GM19023 (cell line): Measurements from ENCODE around the gene CA12.
"Not testable (repeated sequence)": the region's sequence is repeated elsewhere in the genome, so short reads cannot be mapped to it uniquely, and the experiment has no call there.

Experiments
- ATAC-seq: cut with Tn5 transposase; IDR thresholded peaks from one replicate; pipeline ENCODE4 v1.9.1; 2021; ENCODE audit warnings: mild to moderate bottlenecking, moderate library complexity; ENCODE audit not compliant: unreplicated experiment

CA12 gene

DNA sequence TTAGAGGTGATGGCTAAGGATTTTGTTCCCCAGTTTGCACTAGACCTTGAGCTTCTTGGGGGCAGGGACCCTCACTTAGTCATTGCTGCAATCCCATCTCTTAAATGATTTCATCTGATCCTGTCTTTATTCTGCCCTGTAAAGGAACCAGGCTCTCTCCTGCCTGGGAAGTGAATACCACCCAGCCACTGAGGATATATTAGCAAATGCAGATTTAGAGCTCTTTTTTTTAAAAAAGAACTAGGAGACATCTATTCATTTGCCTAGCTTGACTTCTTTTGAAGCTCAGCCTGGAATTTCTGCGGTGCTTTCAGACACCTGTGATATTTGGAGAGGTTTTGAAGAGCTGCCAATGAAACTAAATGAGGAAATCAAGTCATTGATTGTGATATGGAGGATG, 41.8 kb downstream of the CA12 start:
- ATAC-seq = no peak

DNA sequence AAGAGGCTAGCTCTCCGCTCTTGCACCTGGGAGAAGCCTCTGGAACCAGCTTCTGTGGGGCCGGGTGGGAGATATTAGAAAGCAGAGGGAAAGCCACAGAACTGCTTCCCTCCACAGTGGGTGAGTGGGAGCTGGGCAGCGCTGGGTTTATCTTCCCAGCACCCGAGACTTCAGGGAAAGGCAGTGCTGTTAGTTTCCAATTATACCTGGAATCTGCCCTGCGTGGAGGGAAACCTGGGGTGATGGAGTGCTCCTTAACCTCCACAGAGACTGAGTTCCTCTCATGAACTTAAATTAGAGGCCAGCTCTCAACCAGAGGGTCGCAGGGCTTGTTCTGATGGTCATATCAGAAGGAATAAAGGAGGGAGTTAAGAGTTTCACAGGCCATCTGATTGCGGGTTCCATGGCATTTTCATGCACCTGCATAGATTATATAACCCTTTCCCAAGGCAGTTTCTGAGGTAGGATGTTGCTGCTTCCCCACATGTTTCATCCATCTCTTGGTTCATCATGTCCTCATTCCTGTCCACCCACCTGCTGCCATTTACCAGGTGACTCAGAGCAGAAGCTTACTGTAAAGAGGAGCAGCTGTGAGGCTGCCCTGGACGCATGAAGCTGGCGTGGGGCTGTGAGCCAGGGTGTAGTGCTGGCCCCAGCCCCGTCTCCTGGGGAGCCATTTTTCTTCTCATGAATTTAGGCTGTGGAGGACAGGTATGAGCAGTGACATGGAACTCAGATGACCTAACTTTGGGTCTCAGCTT, 42.5 kb downstream of the CA12 start:
- ATAC-seq = no peak

DNA sequence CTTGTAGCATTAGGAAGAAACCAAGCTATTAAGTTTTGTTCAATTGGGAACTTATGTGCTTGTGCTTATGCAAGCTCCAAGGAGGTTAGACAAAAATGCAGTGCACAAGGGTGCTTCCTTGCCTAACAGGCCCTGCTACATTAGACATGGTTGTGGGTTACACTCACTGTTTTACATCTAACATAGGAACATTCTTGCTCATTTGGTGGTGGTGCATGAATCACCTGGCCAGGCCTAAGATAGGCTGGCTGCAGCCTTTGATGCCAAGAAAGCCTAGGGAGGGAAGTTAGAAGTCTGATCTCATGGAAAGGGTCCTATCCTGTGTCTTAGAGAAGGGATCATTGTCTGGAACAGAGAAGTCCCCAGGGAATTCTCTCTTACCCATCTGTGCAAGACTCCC, 43.5 kb downstream of the CA12 start:
- no peak for ATAC-seq

DNA sequence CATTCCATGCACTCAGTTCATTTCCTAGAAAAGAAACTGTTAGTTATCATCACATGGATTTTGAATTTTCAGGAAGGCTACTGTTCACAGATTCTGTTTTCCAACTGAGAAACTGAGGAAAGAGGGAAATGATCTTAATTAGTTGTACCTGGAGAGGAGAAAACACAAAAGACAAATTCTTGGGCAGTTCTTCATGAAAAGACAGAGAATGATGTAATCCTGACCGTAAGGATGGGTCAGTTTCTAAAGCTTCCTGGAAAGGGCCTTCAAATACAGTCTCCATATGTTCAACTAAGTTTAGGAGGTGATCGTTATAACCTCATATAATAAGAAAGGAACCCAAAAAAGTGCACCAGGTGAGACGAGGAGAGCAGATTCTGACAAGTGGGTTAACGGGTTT, 44.6 kb downstream of the CA12 start:
- no peak for ATAC-seq

DNA sequence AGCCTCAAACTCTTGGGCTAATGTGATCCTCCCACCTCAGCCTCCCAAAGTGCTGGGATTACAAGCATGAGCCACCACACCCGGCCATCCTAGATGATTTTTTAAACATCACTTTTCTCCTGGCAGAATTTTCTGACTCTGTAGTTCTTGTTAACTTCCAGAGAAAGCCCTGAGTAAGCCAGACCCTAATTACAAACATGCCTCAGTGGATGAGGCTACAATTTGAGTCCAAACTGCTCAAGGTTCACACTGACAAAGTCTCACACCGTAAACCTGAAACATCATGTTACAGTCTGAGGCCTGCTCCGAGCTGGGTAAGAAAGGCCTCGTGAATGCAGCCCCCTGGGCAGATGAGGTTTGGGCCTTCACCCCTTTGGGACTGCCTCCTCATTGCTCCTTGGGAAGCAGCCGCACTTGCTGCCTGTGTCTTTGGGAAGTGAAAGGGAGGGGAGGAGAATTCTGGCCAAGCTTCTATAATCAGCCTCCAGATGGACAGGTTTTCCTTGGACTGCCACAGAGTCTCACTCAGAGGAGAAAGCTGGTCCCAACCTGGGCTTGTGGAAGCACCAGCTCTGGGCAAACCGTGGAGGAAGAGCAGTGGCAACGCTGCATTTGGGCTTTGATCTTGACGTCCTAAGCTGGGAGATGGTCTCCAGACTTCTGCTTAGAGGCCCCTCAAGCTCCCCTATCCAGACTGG, 46.0 kb downstream of the CA12 start:
- ATAC-seq = no peak

DNA sequence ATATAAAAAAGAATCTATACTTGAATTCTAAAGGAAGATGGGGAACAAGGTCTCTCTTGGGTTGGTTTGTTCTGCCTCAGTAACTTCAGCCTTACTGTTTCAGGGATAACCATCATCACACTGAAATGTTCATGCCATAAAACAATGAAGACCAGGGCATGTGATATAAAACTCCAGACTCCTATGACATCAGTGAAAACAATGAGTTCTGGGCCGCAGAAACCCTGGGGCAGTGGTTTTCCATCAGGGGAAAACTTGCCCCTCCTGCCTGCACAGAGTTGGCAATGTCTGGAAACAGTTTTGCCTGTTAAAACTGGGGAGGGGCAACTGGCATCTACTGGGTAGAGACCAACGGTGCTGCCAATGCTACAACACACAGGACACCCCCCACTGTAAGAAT, 46.8 kb downstream of the CA12 start:
- no peak for ATAC-seq

DNA sequence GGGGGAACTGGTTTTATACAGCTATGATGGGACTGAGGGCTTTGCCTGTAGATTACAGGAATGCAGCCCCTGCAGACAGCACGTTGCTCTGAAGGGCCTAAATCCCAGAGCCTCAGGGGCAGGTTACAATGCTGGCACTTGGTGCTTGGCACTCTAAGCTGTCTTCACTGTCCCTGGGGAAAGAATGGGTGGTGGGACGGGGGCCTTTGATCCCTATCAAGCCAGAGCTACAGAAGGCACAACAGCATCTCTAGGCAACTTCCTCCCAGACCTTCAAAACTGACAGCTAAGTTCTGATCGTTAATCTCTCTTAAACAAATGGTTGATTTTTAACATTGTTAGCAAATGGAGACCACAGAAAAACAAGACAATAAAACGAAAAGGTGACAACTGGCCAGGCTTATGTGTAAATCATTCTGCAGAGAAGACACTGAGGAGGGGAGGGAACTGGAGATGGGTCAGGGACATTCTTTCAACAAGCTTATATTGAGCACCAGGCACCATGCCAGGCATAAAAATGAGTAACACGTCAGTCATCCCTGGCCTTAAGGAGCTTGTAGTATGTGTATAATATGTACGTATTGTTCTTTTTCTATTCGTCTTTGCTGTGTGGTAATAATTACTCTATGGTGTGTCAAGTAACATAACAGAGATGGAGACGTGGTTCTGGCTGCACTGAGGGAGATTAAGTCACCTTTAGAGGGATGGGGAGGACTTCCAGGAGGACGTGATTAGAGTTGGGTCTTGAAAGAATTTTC, 49.1 kb downstream of the CA12 start:
- ATAC-seq = no peak

DNA sequence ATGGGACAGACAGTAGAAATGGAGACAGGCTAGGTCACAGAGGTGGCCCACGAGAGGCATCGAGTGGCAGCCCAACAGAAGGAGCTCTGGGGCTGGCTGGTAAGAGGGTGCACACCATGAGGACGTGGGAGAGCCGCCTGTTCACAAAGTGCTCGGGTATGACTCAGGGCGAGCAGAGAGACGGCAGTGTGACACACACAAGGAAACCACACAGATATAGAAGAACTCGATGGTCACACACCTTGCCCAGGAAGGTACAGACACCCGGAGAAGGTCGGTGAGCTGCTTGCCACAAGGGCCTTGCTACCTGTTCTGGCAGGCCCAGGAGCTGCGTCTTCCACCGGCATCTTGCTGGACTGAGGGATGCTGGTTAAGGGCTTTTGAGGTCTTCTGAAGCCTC, 50.2 kb downstream of the CA12 start:
- ATAC-seq = no peak

DNA sequence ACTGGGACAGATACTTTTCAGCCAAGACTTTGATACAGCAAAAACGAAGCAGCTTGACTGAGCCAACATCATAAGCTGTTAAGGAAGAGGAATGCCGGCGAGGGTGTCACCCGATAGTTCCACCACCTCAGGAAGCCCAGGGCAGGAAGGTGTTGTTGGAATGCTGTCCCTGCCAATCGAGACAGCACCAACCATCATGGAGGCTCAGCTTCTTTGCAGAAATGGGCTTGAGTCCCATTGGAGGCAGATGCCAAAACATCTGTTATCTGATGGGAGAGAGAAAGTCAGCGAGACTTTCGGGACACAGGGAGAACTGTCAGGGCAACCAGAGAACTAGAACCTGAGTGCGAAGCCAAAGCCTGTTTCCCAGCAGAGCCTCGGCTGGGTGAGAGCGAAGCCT, 50.7 kb downstream of the CA12 start:
- ATAC-seq = no peak

DNA sequence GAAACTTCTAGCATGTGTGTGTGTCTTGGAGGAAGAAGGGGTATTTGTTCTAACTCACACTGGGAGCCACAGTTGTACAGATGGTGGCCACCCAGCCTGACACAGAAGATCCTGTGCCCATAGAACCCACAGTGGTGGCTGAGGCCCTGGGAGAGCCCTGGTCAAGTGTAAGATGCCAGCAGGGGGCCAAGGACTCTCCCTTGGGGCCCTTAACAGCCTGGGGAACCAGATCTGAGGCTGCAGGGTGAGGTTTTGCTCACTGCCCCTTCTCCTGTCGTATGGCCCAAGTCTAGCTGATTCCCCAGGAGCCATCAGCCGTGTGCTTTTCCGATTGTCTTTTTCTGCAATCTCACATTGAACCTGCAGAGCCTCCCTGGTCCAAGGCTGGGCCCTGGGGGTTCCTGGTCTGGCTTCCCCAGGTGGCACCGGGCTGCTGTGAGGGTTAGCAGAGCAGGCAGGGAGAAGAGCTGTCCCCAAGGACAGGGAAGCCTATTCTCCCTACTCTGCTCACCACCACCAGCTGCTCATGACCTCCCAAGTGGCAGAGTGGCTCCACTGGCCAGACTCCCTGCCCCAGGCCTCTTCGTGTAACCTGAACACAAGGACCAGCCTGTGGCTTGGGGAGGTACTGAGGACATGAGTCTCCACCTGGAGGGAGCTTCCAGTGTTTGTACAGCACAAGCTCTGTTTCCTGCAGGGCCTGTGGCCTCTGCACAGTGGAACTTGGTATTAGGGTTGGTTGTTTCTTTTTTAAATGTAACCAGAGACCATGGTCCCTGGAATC, 51.9 kb downstream of the CA12 start:
- no peak for ATAC-seq

DNA sequence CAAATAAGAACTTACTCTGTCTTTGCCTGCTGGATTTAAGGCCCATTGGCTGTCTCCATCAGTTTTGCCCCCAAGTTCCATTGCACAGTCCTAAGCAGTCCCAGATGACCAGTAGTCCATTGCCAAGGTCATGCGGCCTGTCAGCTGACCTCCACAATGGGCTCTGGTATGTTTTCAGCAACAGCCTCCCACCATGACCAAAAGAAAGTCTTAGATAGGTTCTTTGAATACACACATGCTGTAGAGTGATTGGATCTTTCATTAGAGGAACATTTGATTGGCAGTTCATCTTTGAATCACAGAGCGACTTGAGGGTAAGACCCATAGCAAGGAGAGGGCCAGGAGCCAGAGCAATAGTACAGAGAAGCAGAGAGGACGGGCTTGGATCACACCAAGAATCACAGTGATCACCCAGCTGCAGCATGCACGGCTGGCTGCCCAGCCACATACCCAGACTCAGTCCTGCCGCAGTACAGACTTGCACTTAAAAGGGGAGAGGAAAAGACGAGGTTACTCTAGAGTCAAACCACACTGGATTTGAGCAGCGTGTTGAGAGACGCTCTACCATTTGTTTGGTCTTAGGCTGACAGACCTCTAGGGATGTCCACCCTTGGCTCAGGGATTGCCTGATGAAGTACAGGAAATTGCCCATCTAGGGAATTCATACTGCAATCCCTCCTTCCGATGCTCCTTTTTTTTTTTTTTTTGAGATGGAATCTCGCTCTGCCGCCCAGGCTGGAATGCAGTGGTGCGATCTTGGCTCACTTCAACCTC, 53.8 kb downstream of the CA12 start:
- ATAC-seq = no peak

DNA sequence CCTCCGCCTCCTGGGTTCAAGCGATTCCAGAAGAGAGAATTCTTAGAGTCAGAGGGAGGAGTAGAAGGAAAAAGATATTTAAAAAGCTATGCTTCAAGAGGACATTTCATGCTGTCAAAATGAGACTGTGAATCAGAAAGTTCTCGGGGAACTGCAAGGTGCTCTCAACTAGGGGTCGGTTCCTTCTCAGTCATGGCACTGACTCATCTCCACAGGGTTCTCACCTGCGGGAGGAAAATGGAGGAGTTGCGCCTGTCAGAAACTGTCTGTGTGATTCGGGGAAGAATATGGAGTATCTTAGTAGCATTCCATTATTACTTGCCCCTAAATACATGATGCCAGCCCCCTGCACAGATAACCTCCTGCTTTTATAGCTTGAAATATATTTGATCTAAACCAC, 56.9 kb downstream of the CA12 start:
- ATAC-seq = no peak

DNA sequence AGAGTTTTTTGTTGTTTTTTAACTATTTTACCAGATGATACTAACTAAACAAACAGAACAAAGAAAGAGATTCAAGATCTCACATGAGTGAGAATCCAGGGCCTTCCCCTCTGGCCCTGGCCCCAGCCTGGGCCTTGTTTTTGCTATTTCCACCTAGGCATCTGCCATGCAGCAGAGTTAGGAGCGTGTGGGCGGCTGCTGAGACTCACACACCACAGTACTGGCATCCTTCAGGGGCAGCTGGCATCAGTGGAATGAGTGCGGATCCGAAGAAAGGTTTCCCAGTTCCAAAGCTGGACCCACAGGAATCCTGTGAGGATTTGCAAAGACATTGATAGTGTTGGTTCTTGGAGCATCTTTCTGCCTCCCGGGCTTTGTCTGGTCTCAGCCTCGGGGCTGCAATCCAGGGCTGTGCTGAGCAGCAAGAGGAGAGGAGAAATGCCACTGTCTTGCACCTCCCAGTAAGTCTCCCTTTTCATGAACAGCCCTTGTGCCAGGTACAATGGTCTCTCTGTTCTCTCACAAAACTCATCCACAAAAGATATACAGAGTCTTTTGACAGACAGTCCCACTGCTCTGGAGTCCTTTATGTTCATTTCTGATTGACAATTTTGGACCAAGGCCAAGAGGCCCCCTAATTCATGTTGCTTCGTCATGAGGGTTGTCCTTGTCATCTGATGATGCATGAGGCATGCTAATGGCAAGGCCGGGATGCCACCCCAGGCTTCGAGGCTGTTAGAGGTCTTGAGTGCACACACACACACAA, 57.7 kb downstream of the CA12 start:
- no peak for ATAC-seq

DNA sequence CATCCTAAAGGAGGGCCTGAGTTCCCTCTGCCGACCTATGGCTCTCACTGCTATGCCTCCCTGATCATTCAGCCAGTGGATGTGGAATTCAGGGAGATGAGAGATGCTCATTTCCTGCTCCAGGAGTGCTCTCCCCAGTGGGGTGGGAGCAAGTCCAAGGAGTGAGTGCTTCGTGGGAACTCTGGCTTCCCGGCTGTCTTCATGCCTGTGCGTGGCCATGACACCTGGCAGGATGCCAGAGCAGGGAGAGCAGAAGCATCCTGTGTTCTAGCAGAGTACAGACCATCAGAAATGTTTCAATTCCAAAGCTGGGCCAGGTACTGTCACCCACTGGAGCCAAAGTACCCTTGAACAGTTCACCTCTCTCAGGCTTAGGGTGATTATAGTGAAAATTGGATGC, 59.1 kb downstream of the CA12 start:
- ATAC-seq = no peak

DNA sequence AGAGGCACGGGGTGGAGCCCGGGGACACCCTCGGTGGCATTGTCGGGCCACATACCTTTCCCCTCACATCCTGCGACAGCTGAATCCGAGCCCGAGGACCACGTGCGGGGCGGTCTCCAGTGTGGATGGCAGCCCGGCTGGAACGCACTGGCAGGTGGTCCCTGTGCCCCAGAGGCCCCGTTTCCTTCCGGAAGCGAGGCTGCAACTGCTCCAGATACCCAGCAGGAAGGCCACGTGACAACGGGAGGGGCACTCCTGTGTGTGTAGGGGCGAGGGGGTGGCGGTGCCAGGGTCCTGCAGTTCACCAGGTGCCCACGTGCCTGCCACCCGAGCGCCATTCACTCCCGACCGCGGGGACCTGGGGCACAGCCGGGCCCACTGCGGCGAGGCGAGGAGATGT, 60.2 kb downstream of the CA12 start:
- no peak for ATAC-seq

DNA sequence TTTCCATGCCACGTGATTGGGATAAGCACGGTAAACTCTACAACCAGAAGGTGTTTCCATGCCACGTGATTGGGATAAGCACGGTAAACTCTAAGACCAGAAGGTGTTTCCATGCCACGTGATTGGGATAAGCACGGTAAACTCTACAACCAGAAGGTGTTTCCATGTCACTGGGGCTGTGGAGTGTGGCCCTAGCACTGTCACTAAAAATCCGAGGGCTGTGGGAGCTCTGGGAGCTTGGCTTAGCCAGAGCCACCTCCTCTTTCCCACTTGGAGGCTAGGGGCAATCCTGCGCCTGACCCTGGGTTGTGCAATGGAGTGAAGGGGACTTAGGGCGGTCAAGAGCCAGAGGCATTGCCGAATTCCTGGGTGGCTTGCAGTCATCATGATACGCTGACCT, 60.7 kb downstream of the CA12 start:
- ATAC-seq = not testable (repeated sequence)

DNA sequence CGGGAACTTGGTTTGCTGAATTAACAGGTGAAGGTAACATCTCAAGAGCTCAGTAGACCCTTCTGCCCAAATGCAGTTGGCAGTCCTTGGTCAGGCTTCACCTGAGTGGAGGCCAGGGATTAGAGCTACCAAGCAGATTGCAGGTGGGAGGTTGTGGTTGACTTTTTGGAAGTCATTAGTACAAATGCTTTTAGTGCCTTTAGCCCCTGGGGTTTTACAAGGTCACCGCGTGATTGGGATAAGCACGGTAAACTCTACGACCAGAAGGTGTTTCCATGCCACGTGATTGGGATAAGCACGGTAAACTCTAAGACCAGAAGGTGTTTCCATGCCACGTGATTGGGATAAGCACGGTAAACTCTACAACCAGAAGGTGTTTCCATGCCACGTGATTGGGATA, 61.2 kb downstream of the CA12 start:
- ATAC-seq = not testable (repeated sequence)

DNA sequence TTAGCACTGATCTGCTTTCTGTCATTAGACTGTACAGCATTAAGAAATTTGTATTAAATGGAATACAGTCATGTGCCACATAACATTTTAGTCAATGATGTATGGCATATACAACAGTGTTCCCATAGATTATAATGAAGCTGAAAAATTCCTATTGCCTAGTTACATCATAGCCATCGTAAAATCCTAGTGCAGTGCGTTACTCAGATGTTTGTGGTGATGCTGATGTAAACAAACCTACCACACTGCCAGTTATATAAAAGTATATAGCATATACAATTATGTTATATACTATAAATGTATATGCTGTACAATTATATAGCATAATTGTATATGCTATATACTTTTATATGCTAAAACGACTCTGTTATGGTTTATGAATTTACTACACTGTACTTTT, 62.6 kb downstream of the CA12 start:
- ATAC-seq = no peak

DNA sequence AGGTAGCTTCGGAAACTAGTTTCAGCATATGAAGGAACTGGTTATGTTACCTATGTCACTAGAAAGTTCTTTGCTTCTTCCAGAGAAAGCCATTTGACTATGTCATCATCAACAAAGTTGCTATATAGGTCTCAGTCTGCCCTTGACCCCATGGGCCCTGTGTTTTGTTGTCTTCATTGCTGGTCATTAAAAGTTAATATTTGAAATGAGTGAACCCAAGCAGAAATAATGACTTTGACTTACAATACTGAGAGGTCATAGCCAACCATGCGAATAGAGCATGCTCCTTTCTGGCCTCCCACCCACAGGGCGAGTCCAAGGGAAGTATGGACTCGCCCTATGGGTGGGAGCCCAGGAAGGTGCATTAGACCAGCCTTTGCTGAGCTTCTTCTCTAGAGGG, 63.3 kb downstream of the CA12 start:
- ATAC-seq = no peak

DNA sequence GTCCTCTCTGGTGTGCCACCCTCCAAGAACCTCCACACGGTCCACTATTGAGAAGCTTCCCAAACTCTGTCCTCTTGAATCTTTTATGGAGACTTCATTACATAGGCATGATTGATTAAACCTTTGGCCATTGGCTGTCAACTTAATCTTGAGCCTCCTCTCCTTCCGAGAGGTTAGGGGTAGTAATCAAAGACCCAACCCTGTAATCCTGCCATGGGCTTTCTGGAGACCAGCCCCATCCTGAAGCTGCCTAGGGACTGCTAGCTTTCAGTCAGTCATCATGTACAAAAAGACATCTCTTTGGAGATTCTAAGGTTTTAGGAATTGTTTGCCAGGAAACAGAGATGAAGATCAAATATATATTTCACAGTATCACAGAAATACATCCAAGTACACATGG, 67.2 kb downstream of the CA12 start:
- no peak for ATAC-seq
